NT2/D1 (cell line): ENCODE data around the gene ALG14.
"Not testable (repeated sequence)": the region's sequence is repeated elsewhere in the genome, so short reads cannot be mapped to it uniquely, and the experiment has no call there.

ENCODE experiments used
- YY1 ChIP-seq: IDR thresholded peaks from 2 replicates; pipeline ENCODE4 v1.6.1; 2011; ENCODE audit not compliant: insufficient read length, insufficient read depth
- ZNF274 ChIP-seq: IDR thresholded peaks from 2 replicates; pipeline ENCODE4 v1.6.1; 2011; ENCODE audit warnings: mild to moderate bottlenecking, low read depth, low read length

GRCh38 chr1:95092891-95093290 lies 20.1 kb upstream of the ALG14 start:
- not testable (repeated sequence) for TF ChIP-seq ZNF274, YY1
